ENCODE results near the gene PLPPR4.
A peak's percentile ranks its signal among the peaks of the same experiment; 100 is the strongest.

PLPPR4 gene

GRCh38 chr1:99334991-99335390, 70.7 kb downstream of the PLPPR4 start:
- no peak overlapping the region for H2BK12ac ChIP-seq (ENCODE audit: low read length)
- H2AK5ac ChIP-seq (ENCODE audit: low read depth, low read length), result no peak overlapping the region
- H3K4me2 ChIP-seq (ENCODE audit: insufficient read depth, low read length, poor library complexity, severe bottlenecking), result no peak overlapping the region
- WGBS, 2 donors (ENCODE audit: extremely low coverage in 2 of 2, insufficient read length in 2 of 2, insufficient replicate concordance in 1 of 2), result no CpG with 5 or more reads among the region's 5 CpGs
- no peak overlapping the region for H3K4ac ChIP-seq (ENCODE audit: low read length)
- no peak overlapping the region for H3K4me3 ChIP-seq (ENCODE audit: low read length in 2 of 2)
- H4K91ac ChIP-seq (ENCODE audit: low read depth, low read length, poor library complexity), result no peak overlapping the region
- H2AFZ ChIP-seq (ENCODE audit: low read length), result no peak overlapping the region
- H2BK120ac ChIP-seq (ENCODE audit: low read depth, low read length), result no peak overlapping the region
- H3K4me1 ChIP-seq (ENCODE audit: control insufficient read depth in 2 of 2, insufficient read depth in 1 of 2, low read depth in 1 of 2, low read length in 2 of 2), result no peaks in the 10 kb centered on the region
- H3K9me3 ChIP-seq (replicated peaks in 1 of 2; ENCODE audit: control insufficient read depth in 2 of 2, insufficient read depth in 1 of 2, low read depth in 1 of 2, low read length in 2 of 2), result no peaks in the 10 kb centered on the region
- H3K36me3 ChIP-seq (replicated peaks in 1 of 2; ENCODE audit: control insufficient read depth in 2 of 2, insufficient read depth in 2 of 2, low read length in 2 of 2), result no peaks in the 10 kb centered on the region
- H2BK15ac ChIP-seq (ENCODE audit: low read length), result no peak overlapping the region
- H3K9ac ChIP-seq (ENCODE audit: low read depth, low read length, poor library complexity), result no peak overlapping the region
- no peak overlapping the region for H2BK5ac ChIP-seq (ENCODE audit: low read length)
- no peaks in the 10 kb centered on the region for H3K79me1 ChIP-seq (ENCODE audit: low read depth, low read length)
- H3K27ac ChIP-seq (replicated peaks; ENCODE audit: low read length), result no peak overlapping the region
- H3K18ac ChIP-seq (ENCODE audit: low read length), result no peak overlapping the region
- DNase-seq (ENCODE audit: low spot score), result no peak
- no peak overlapping the region for H4K8ac ChIP-seq (ENCODE audit: low read depth, low read length)
- no peak overlapping the region for H3K23ac ChIP-seq (ENCODE audit: low read depth, low read length, poor library complexity)
- no peaks in the 10 kb centered on the region for H3K27me3 ChIP-seq (ENCODE audit: control insufficient read depth in 3 of 3, insufficient read depth in 3 of 3, low read depth in 1 of 3, low read length in 3 of 3)
- no peak overlapping the region for H3K14ac ChIP-seq (ENCODE audit: low read length)

GRCh38 chr1:99347041-99347684, 82.9 kb downstream of the PLPPR4 start:
- no peak overlapping the region for H4K91ac ChIP-seq (ENCODE audit: low read depth, low read length, poor library complexity)
- no peaks in the 10 kb centered on the region for H3K36me3 ChIP-seq (replicated peaks in 1 of 2; ENCODE audit: control insufficient read depth in 2 of 2, insufficient read depth in 2 of 2, low read length in 2 of 2)
- no peak overlapping the region for H2AK5ac ChIP-seq (ENCODE audit: low read depth, low read length)
- no peak overlapping the region for H3K14ac ChIP-seq (ENCODE audit: low read length)
- no peak overlapping the region for H3K4ac ChIP-seq (ENCODE audit: low read length)
- H2BK120ac ChIP-seq (ENCODE audit: low read depth, low read length), result no peak overlapping the region
- WGBS, 2 donors (ENCODE audit: extremely low coverage in 2 of 2, insufficient read length in 2 of 2, insufficient replicate concordance in 1 of 2), result no CpG with 5 or more reads among the region's 2 CpGs
- no peak for DNase-seq (ENCODE audit: low spot score)
- peak overlapping the region; percentile 29 for H2AFZ ChIP-seq (ENCODE audit: low read length)
- no peaks in the 10 kb centered on the region for H3K4me1 ChIP-seq (ENCODE audit: control insufficient read depth in 2 of 2, insufficient read depth in 1 of 2, low read depth in 1 of 2, low read length in 2 of 2)
- H3K4me3 ChIP-seq (ENCODE audit: low read length in 2 of 2), result no peak overlapping the region
- H4K8ac ChIP-seq (ENCODE audit: low read depth, low read length), result no peak overlapping the region
- H3K27ac ChIP-seq (replicated peaks; ENCODE audit: low read length), result no peak overlapping the region
- no peak overlapping the region for H2BK12ac ChIP-seq (ENCODE audit: low read length)
- H3K27me3 ChIP-seq (ENCODE audit: control insufficient read depth in 3 of 3, insufficient read depth in 3 of 3, low read depth in 1 of 3, low read length in 3 of 3), result no peaks in the 10 kb centered on the region
- no peak overlapping the region for H3K4me2 ChIP-seq (ENCODE audit: insufficient read depth, low read length, poor library complexity, severe bottlenecking)
- H2BK5ac ChIP-seq (ENCODE audit: low read length), result no peak overlapping the region
- H3K23ac ChIP-seq (ENCODE audit: low read depth, low read length, poor library complexity), result no peak overlapping the region
- no peak overlapping the region for H2BK15ac ChIP-seq (ENCODE audit: low read length)
- H3K18ac ChIP-seq (ENCODE audit: low read length), result peak overlapping the region; percentile 54
- H3K9ac ChIP-seq (ENCODE audit: low read depth, low read length, poor library complexity), result no peak overlapping the region
- no peaks in the 10 kb centered on the region for H3K79me1 ChIP-seq (ENCODE audit: low read depth, low read length)
- H3K9me3 ChIP-seq (replicated peaks in 1 of 2; ENCODE audit: control insufficient read depth in 2 of 2, insufficient read depth in 1 of 2, low read depth in 1 of 2, low read length in 2 of 2), result no peaks in the 10 kb centered on the region

DNA sequence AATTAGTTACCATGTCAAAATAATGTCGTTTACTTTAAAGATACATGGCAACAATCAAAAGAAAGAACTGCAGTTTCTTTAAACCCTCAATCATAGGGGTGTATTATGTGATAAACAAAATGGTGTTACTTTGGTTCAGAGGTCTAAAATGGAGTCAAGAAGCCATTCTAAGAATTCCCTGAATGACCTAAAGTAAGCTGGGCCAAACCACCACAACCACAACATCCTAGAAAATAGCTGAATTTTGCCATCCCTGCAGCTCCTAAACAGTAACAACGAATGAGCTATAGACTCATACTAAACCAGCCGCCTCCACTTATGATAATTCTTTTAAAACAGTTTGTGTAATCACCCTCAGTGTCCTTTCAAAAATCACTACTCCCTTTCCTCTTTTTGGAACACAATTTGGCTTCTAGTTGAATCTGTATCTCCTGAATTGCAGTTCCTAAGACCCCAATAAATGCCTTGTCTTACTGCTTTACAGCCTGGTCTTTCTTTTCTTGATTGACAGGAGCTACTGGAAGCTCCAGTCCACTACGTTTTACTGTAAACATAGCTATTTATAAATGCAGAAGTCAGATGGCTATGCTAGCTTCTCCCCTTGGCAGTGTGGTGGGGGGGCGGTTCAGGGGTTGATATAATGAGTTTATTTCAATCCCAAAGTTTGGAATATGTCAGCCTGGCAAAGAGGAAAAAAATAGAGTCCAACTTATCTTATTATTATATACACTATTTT, 84.3 kb downstream of the PLPPR4 start:
- WGBS, 2 donors (ENCODE audit: extremely low coverage in 2 of 2, insufficient read length in 2 of 2, insufficient replicate concordance in 1 of 2), result no CpG with 5 or more reads among the region's 5 CpGs
- no peaks in the 10 kb centered on the region for H3K4me1 ChIP-seq (ENCODE audit: control insufficient read depth in 2 of 2, insufficient read depth in 1 of 2, low read depth in 1 of 2, low read length in 2 of 2)
- no peak overlapping the region for H3K9ac ChIP-seq (ENCODE audit: low read depth, low read length, poor library complexity)
- no peak overlapping the region for H3K4me2 ChIP-seq (ENCODE audit: insufficient read depth, low read length, poor library complexity, severe bottlenecking)
- no peaks in the 10 kb centered on the region for H3K9me3 ChIP-seq (replicated peaks in 1 of 2; ENCODE audit: control insufficient read depth in 2 of 2, insufficient read depth in 1 of 2, low read depth in 1 of 2, low read length in 2 of 2)
- H3K27me3 ChIP-seq (ENCODE audit: control insufficient read depth in 3 of 3, insufficient read depth in 3 of 3, low read depth in 1 of 3, low read length in 3 of 3), result no peaks in the 10 kb centered on the region
- no peak overlapping the region for H2BK12ac ChIP-seq (ENCODE audit: low read length)
- H2BK120ac ChIP-seq (ENCODE audit: low read depth, low read length), result no peak overlapping the region
- H3K79me1 ChIP-seq (ENCODE audit: low read depth, low read length), result no peaks in the 10 kb centered on the region
- no peak overlapping the region for H3K4me3 ChIP-seq (ENCODE audit: low read length in 2 of 2)
- H3K23ac ChIP-seq (ENCODE audit: low read depth, low read length, poor library complexity), result no peak overlapping the region
- H2BK5ac ChIP-seq (ENCODE audit: low read length), result no peak overlapping the region
- H3K14ac ChIP-seq (ENCODE audit: low read length), result no peak overlapping the region
- no peak overlapping the region for H4K91ac ChIP-seq (ENCODE audit: low read depth, low read length, poor library complexity)
- no peak overlapping the region for H3K18ac ChIP-seq (ENCODE audit: low read length)
- no peak overlapping the region for H3K4ac ChIP-seq (ENCODE audit: low read length)
- H4K8ac ChIP-seq (ENCODE audit: low read depth, low read length), result no peak overlapping the region
- H3K36me3 ChIP-seq (replicated peaks in 1 of 2; ENCODE audit: control insufficient read depth in 2 of 2, insufficient read depth in 2 of 2, low read length in 2 of 2), result no peaks in the 10 kb centered on the region
- H3K27ac ChIP-seq (replicated peaks; ENCODE audit: low read length), result no peak overlapping the region
- no peak overlapping the region for H2AK5ac ChIP-seq (ENCODE audit: low read depth, low read length)
- H2BK15ac ChIP-seq (ENCODE audit: low read length), result no peak overlapping the region
- peak overlapping the region; percentile 66 for H2AFZ ChIP-seq (ENCODE audit: low read length)
- DNase-seq (ENCODE audit: low spot score), result no peak

DNA sequence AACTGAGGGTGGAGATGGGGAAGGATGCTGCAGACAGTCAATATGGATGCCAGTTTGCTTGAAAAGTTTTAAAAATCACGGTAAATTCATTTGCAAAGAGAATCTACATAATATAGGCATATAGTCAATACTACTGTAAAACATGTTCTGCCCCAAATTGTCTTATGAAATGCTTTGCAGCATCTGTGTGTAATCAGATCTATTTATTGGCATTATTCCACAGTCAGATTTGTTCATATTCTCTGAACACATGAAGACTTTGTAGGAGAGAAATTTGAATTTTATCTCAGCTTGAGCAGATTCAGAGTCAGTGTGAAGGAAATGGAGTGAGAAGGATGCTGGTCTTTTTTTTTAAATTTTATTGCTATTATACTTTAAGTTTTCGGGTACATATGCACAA, 88.5 kb downstream of the PLPPR4 start:
- Histone ChIP-seq H2AK5ac (ENCODE audit: low read depth, low read length) (no peak overlapping the region), H3K36me3 (replicated peaks in 1 of 2; ENCODE audit: control insufficient read depth in 2 of 2, insufficient read depth in 2 of 2, low read length in 2 of 2) (no peaks in the 10 kb centered on the region), H4K8ac (ENCODE audit: low read depth, low read length) (no peak overlapping the region), H2AFZ (ENCODE audit: low read length) (no peak overlapping the region), H3K4me3 (ENCODE audit: low read length in 2 of 2) (no peak overlapping the region), H3K79me1 (ENCODE audit: low read depth, low read length) (no peaks in the 10 kb centered on the region), H3K4me1 (ENCODE audit: control insufficient read depth in 2 of 2, insufficient read depth in 1 of 2, low read depth in 1 of 2, low read length in 2 of 2) (no peaks in the 10 kb centered on the region), H3K27ac (replicated peaks; ENCODE audit: low read length) (no peak overlapping the region), H3K18ac (ENCODE audit: low read length) (no peak overlapping the region), H2BK120ac (ENCODE audit: low read depth, low read length) (no peak overlapping the region), H3K9ac (ENCODE audit: low read depth, low read length, poor library complexity) (no peak overlapping the region), H3K9me3 (replicated peaks in 1 of 2; ENCODE audit: control insufficient read depth in 2 of 2, insufficient read depth in 1 of 2, low read depth in 1 of 2, low read length in 2 of 2) (no peaks in the 10 kb centered on the region), H4K91ac (ENCODE audit: low read depth, low read length, poor library complexity) (no peak overlapping the region), H3K4me2 (ENCODE audit: insufficient read depth, low read length, poor library complexity, severe bottlenecking) (no peak overlapping the region), H2BK12ac (ENCODE audit: low read length) (no peak overlapping the region), H3K14ac (ENCODE audit: low read length) (no peak overlapping the region), H3K4ac (ENCODE audit: low read length) (no peak overlapping the region), H3K23ac (ENCODE audit: low read depth, low read length, poor library complexity) (no peak overlapping the region), H2BK15ac (ENCODE audit: low read length) (no peak overlapping the region), H2BK5ac (ENCODE audit: low read length) (no peak overlapping the region), H3K27me3 (ENCODE audit: control insufficient read depth in 3 of 3, insufficient read depth in 3 of 3, low read depth in 1 of 3, low read length in 3 of 3) (no peaks in the 10 kb centered on the region)
- DNase-seq (ENCODE audit: low spot score), result no peak
- WGBS, 2 donors (ENCODE audit: extremely low coverage in 2 of 2, insufficient read length in 2 of 2, insufficient replicate concordance in 1 of 2), result no CpG with 5 or more reads among the region's 2 CpGs

Data from neuronal stem cell (in vitro differentiated cells).